Neural cell (in vitro differentiated cells): ENCODE data around the gene RTP2. TPM values are rescaled to one million over a fixed set of nuclear protein-coding genes. Genes with fewer than 3 reads are reported as not detected.

Experiments used
- H2AFZ ChIP-seq: fragments of 200-600, 300-800 bp; sonication (generic), shearing (Covaris generic); 2 replicates; pipeline ENCODE4 v1.6.0; 2014; ENCODE audit warnings: low read depth, mild to moderate bottlenecking, antibody characterized with exemption, low read length, moderate library complexity
- H3F3A ChIP-seq: fragments of 200-600 bp; shearing (Covaris generic); 2 replicates; pipeline ENCODE4 v1.6.1; 2016; ENCODE audit warnings: mild to moderate bottlenecking, moderate library complexity, mixed read lengths, antibody characterized with exemption, low read length; ENCODE audit not compliant: insufficient read depth, poor library complexity, severe bottlenecking
- H3K27ac ChIP-seq: fragments of 200-600, 300-800 bp; sonication (generic), shearing (Covaris generic); 2 replicates; pipeline ENCODE4 v1.5.1; 2014; ENCODE audit warnings: mild to moderate bottlenecking, low read length, moderate library complexity
- H3K27me3 ChIP-seq: fragments of 300-800, 200-600 bp; sonication (generic), shearing (Covaris generic); 2 replicates; pipeline ENCODE4 v1.6.0; 2014; ENCODE audit warnings: mild to moderate bottlenecking, low read depth, low read length, moderate library complexity; ENCODE audit not compliant: insufficient read depth
- H3K36me3 ChIP-seq: fragments of 300-800, 200-600 bp; sonication (generic), shearing (Covaris generic); 2 replicates; pipeline ENCODE4 v1.5.1; 2014; ENCODE audit warnings: mild to moderate bottlenecking, antibody characterized with exemption, low read length, moderate library complexity; ENCODE audit not compliant: insufficient read depth
- H3K4me2 ChIP-seq: fragments of 300-800, 200-600 bp; sonication (generic), shearing (Covaris generic); 2 replicates; pipeline ENCODE4 v1.6.0; 2014; ENCODE audit warnings: mild to moderate bottlenecking, low read length
- H3K4me3 ChIP-seq: fragments of 300-800, 200-600 bp; sonication (generic), shearing (Covaris generic); 2 replicates; pipeline ENCODE4 v1.5.1; 2014; ENCODE audit warnings: mild to moderate bottlenecking, low read length, moderate library complexity
- H3K79me2 ChIP-seq: fragments of 200-600 bp; shearing (Covaris generic); replicated peaks from 2 replicates; pipeline ENCODE4 v1.6.0; 2014; ENCODE audit warnings: mild to moderate bottlenecking, low read length, moderate library complexity; ENCODE audit not compliant: insufficient read depth
- H3K9ac ChIP-seq: fragments of 300-800, 200-600 bp; sonication (generic), shearing (Covaris generic); 2 replicates; pipeline ENCODE4 v1.6.1; 2016; ENCODE audit warnings: mild to moderate bottlenecking, low read length, mixed read lengths
- H3K9me2 ChIP-seq: fragments of 200-600 bp; shearing (Covaris generic); 2 replicates; pipeline ENCODE4 v1.6.1; 2016; ENCODE audit warnings: mild to moderate bottlenecking, low read length, mixed read lengths; ENCODE audit not compliant: insufficient read depth
- H3K9me3 ChIP-seq: fragments of 200-600, 300-800 bp; sonication (generic), shearing (Covaris generic); 2 replicates; pipeline ENCODE4 v1.6.1; 2016; ENCODE audit warnings: mild to moderate bottlenecking, mixed run types, low read length, moderate library complexity, mixed read lengths
- H4K20me1 ChIP-seq: fragments of 200-600 bp; shearing (Covaris generic); 2 replicates; pipeline ENCODE4 v1.6.1; 2016; ENCODE audit warnings: mild to moderate bottlenecking, mixed run types; ENCODE audit not compliant: insufficient read depth
- CTCF ChIP-seq: fragments of 450-650 bp; IDR thresholded peaks from 2 replicates; pipeline ENCODE4 v1.5.1; 2014; ENCODE audit warnings: antibody characterized with exemption, mild to moderate bottlenecking, moderate library complexity; ENCODE audit not compliant: poor library complexity, severe bottlenecking
- EP300 ChIP-seq: fragments of 450-650 bp; conservative IDR thresholded peaks from 2 replicates; pipeline ENCODE4 v1.6.1; 2014; ENCODE audit warnings: antibody characterized with exemption, mild to moderate bottlenecking, moderate library complexity; ENCODE audit not compliant: poor library complexity, severe bottlenecking
- EZH2 ChIP-seq: fragments of 200-600, 300-800 bp; shearing (Covaris generic), sonication (generic); IDR thresholded peaks from 2 replicates; pipeline ENCODE4 v1.6.1; 2014; ENCODE audit warnings: antibody characterized with exemption, low read length, borderline replicate concordance, mild to moderate bottlenecking; ENCODE audit not compliant: insufficient read depth, poor library complexity, severe bottlenecking
- MXI1 ChIP-seq: fragments of 450-650 bp; conservative IDR thresholded peaks from 2 replicates; pipeline ENCODE4 v1.6.1; 2014; ENCODE audit warnings: antibody characterized with exemption, mild to moderate bottlenecking; ENCODE audit not compliant: poor library complexity, severe bottlenecking
- POLR2AphosphoS5 ChIP-seq: IDR thresholded peaks from 2 replicates; pipeline ENCODE4 v1.6.1; 2012
- RAD21 ChIP-seq: fragments of 450-650 bp; conservative IDR thresholded peaks from 2 replicates; pipeline ENCODE4 v1.6.1; 2014; ENCODE audit warnings: antibody characterized with exemption, mild to moderate bottlenecking, moderate library complexity
- SMC3 ChIP-seq: fragments of 450-650 bp; conservative IDR thresholded peaks from 2 replicates; pipeline ENCODE4 v1.6.1; 2014; ENCODE audit warnings: antibody characterized with exemption, mild to moderate bottlenecking, moderate library complexity; ENCODE audit not compliant: poor library complexity
- TAF1 ChIP-seq: IDR thresholded peaks from 2 replicates; pipeline ENCODE4 v1.6.1; 2012; ENCODE audit warnings: low read depth
- polyA plus RNA-seq: library from polyadenylated mRNA; depleted of rRNA; stranded (reverse); fragments of >200 nt; gene quantifications from 2 replicates; pipeline ENCODE4 v1.2.3, GENCODE V29; 2014
- TF ChIP-seq, protein P1 (sequence below): IDR thresholded peaks from 2 replicates; pipeline ENCODE4 v1.6.1; 2012; ENCODE audit warnings: borderline replicate concordance

Gene RTP2
- polyA plus RNA-seq, 1 donor from 2014 or later = not detected

DNA sequence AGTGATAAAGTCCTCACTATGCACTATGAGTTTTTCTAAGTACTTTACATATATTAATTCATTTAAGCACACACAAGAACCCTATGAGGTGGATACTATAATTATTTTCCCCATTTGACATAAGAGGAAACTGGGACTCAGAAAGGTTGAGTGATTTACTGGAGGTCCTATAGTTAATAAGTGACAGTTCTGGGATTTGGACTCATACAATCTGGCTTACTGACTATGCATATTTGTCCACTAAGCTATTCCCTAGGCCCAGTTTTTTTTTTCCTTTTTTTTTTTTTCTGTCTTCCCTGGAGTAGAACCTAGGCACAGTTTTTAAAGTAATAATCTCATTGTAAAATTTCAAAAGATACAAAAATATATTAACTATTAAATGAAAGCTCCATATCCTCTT lies 6.3 kb upstream of the RTP2 start:
- H2AFZ ChIP-seq = no peak overlapping the region
- H3K4me3 ChIP-seq = no peak overlapping the region
- H3K79me2 ChIP-seq = no peaks in the 10 kb centered on the region
- no peaks in the 10 kb centered on the region for H4K20me1 ChIP-seq
- H3K9me3 ChIP-seq = no peaks in the 10 kb centered on the region
- no peak overlapping the region for H3K27ac ChIP-seq
- H3K36me3 ChIP-seq = no peaks in the 10 kb centered on the region
- no peak overlapping the region for H3K9ac ChIP-seq
- no peak overlapping the region for H3K4me2 ChIP-seq
- no peaks in the 10 kb centered on the region for H3F3A ChIP-seq
- H3K9me2 ChIP-seq = no peaks in the 10 kb centered on the region
- H3K27me3 ChIP-seq = no peaks in the 10 kb centered on the region
- no peak for TF ChIP-seq EZH2
- no peak for TF ChIP-seq RAD21
- no peak for TF ChIP-seq TAF1
- no peak for TF ChIP-seq POLR2AphosphoS5
- no peak for TF ChIP-seq SMC3
- TF ChIP-seq EP300 = no peak
- TF ChIP-seq MXI1 = no peak
- no peak for TF ChIP-seq CTCF
- TF ChIP-seq, protein P1, sequence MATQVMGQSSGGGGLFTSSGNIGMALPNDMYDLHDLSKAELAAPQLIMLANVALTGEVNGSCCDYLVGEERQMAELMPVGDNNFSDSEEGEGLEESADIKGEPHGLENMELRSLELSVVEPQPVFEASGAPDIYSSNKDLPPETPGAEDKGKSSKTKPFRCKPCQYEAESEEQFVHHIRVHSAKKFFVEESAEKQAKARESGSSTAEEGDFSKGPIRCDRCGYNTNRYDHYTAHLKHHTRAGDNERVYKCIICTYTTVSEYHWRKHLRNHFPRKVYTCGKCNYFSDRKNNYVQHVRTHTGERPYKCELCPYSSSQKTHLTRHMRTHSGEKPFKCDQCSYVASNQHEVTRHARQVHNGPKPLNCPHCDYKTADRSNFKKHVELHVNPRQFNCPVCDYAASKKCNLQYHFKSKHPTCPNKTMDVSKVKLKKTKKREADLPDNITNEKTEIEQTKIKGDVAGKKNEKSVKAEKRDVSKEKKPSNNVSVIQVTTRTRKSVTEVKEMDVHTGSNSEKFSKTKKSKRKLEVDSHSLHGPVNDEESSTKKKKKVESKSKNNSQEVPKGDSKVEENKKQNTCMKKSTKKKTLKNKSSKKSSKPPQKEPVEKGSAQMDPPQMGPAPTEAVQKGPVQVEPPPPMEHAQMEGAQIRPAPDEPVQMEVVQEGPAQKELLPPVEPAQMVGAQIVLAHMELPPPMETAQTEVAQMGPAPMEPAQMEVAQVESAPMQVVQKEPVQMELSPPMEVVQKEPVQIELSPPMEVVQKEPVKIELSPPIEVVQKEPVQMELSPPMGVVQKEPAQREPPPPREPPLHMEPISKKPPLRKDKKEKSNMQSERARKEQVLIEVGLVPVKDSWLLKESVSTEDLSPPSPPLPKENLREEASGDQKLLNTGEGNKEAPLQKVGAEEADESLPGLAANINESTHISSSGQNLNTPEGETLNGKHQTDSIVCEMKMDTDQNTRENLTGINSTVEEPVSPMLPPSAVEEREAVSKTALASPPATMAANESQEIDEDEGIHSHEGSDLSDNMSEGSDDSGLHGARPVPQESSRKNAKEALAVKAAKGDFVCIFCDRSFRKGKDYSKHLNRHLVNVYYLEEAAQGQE = no peak

- H3K36me3 ChIP-seq = no peaks in the 10 kb centered on the region
- TF ChIP-seq MXI1 (no peak), TAF1 (no peak), EP300 (no peak), POLR2AphosphoS5 (no peak), SMC3 (no peak), RAD21 (no peak), EZH2 (no peak)
- TF ChIP-seq, protein P1 = no peak
- H3K9ac ChIP-seq = no peak overlapping the region
- H3K9me2 ChIP-seq = no peaks in the 10 kb centered on the region
- H3K4me3 ChIP-seq = no peak overlapping the region
- H3K9me3 ChIP-seq = no peaks in the 10 kb centered on the region
- H3K79me2 ChIP-seq = no peaks in the 10 kb centered on the region
- H3K4me2 ChIP-seq = no peak overlapping the region
- no peak overlapping the region for H3K27ac ChIP-seq
- no peak overlapping the region for H2AFZ ChIP-seq
- H3F3A ChIP-seq = no peaks in the 10 kb centered on the region
- H3K27me3 ChIP-seq = no peaks in the 10 kb centered on the region
- no peaks in the 10 kb centered on the region for H4K20me1 ChIP-seq
These were observed 4.6 kb upstream of the RTP2 start for GRCh38 chr3:187706971-187707370.
